WTC11 (cell line): ENCODE measurements around the gene HMGB2. TPM values are rescaled to one million over a fixed set of nuclear protein-coding genes. Genes with fewer than 3 reads are reported as not detected.

Experiments
- ATAC-seq: fragments of 200-7000 bp; cut with Tn5 transposase; 2 replicates; pipeline ENCODE4 v1.10.0; 2021; ENCODE audit warnings: mild to moderate bottlenecking, moderate library complexity
- CTCF ChIA-PET: fragments of 300-600 bp; sonication (Branson Sonifier 250); formaldehyde crosslinking; loops from one replicate; lab custom pipeline; 2021; ENCODE audit warnings: antibody characterized with exemption; lab: Charles Lee
- POLR2A ChIA-PET: fragments of 350-600 bp; sonication (Branson Sonifier 250); formaldehyde crosslinking; loops from one replicate; lab custom pipeline; 2021; ENCODE audit warnings: antibody characterized with exemption; lab: Charles Lee
- DNase-seq: peaks from one replicate; pipeline ENCODE4 v3.0.0; 2021; ENCODE audit warnings: low spot score
- H3K27ac Mint-ChIP-seq: 2 replicates; pipeline ENCODE4 v1.8.0; 2021; ENCODE audit warnings: mixed read lengths
- H3K27me3 Mint-ChIP-seq: 2 replicates; pipeline ENCODE4 v1.8.0; 2021; ENCODE audit warnings: low read depth, mild to moderate bottlenecking, moderate library complexity, mixed read lengths
- H3K36me3 Mint-ChIP-seq: 2 replicates; pipeline ENCODE4 v1.8.0; 2021; ENCODE audit warnings: mixed read lengths
- H3K4me1 Mint-ChIP-seq: 2 replicates; pipeline ENCODE4 v1.8.0; 2022; ENCODE audit warnings: mixed read lengths
- H3K4me3 Mint-ChIP-seq: 2 replicates; pipeline ENCODE4 v1.8.0; 2021; ENCODE audit warnings: mild to moderate bottlenecking, moderate library complexity, mixed read lengths
- H3K9me3 Mint-ChIP-seq: 2 replicates; pipeline ENCODE4 v1.8.0; 2021; ENCODE audit warnings: mixed read lengths
- CREB1 ChIP-seq: sonication (generic); formaldehyde crosslinking; IDR thresholded peaks from 2 replicates; pipeline ENCODE4 v1.8.0; 2023; ENCODE audit warnings: mild to moderate bottlenecking, missing genetic modification reagents
- CREM ChIP-seq: sonication (generic); formaldehyde crosslinking; IDR thresholded peaks from 2 replicates; pipeline ENCODE4 v1.8.1; 2022; ENCODE audit warnings: mild to moderate bottlenecking, missing genetic modification reagents, moderate library complexity
- ELF4 ChIP-seq: sonication (generic); formaldehyde crosslinking; IDR thresholded peaks from 2 replicates; pipeline ENCODE4 v1.8.1; 2022; ENCODE audit warnings: low read depth, mild to moderate bottlenecking, moderate library complexity, missing genetic modification reagents
- ETV6 ChIP-seq: sonication (generic); formaldehyde crosslinking; IDR thresholded peaks from 2 replicates; pipeline ENCODE4 v1.8.1; 2022; ENCODE audit warnings: mild to moderate bottlenecking, missing genetic modification reagents
- FOXK1 ChIP-seq: sonication (generic); formaldehyde crosslinking; IDR thresholded peaks from 2 replicates; pipeline ENCODE4 v1.8.0; 2022; ENCODE audit warnings: mild to moderate bottlenecking, moderate library complexity, missing genetic modification reagents
- GRHL2 ChIP-seq: fragments of 250-450 bp; sonication (Bioruptor Pico); IDR thresholded peaks from 2 replicates; pipeline ENCODE4 v1.8.0; 2022; ENCODE audit warnings: mild to moderate bottlenecking, moderate library complexity; ENCODE audit not compliant: insufficient replicate concordance, severe bottlenecking
- HMGA2 ChIP-seq: fragments of 250-450 bp; sonication (Bioruptor Pico); IDR thresholded peaks from 2 replicates; pipeline ENCODE4 v1.4.0; 2021; ENCODE audit warnings: mild to moderate bottlenecking, moderate library complexity
- KAT7 ChIP-seq: sonication (generic); formaldehyde crosslinking; IDR thresholded peaks from 2 replicates; pipeline ENCODE4 v1.8.1; 2023; ENCODE audit warnings: missing genetic modification reagents, mild to moderate bottlenecking, borderline replicate concordance
- MYBL2 ChIP-seq: sonication (generic); formaldehyde crosslinking; IDR thresholded peaks from 2 replicates; pipeline ENCODE4 v1.8.1; 2023; ENCODE audit warnings: mild to moderate bottlenecking, moderate library complexity, missing genetic modification reagents
- NR2C2 ChIP-seq: sonication (generic); formaldehyde crosslinking; IDR thresholded peaks from 2 replicates; pipeline ENCODE4 v1.8.0; 2022; ENCODE audit warnings: mild to moderate bottlenecking, missing genetic modification reagents
- OVOL2 ChIP-seq: fragments of 250-450 bp; sonication (Bioruptor Pico); IDR thresholded peaks from 2 replicates; pipeline ENCODE4 v1.9.0; 2021; ENCODE audit warnings: mild to moderate bottlenecking, borderline replicate concordance
- RORB ChIP-seq: fragments of 250-450 bp; sonication (Bioruptor Pico); IDR thresholded peaks from 2 replicates; pipeline ENCODE4 v1.9.0; 2021; ENCODE audit warnings: mild to moderate bottlenecking
- SMAD3 ChIP-seq: sonication (generic); formaldehyde crosslinking; IDR thresholded peaks from 2 replicates; pipeline ENCODE4 v1.8.0; 2022; ENCODE audit warnings: missing genetic modification reagents, mild to moderate bottlenecking, borderline replicate concordance
- SOX15 ChIP-seq: fragments of 250-450 bp; sonication (Bioruptor Pico); IDR thresholded peaks from 2 replicates; pipeline ENCODE4 v1.9.0; 2021; ENCODE audit warnings: mild to moderate bottlenecking
- SP1 ChIP-seq: sonication (generic); formaldehyde crosslinking; conservative IDR thresholded peaks from 2 replicates; pipeline ENCODE4 v1.8.1; 2022; ENCODE audit warnings: missing genetic modification reagents
- ZNF121 ChIP-seq: sonication (generic); formaldehyde crosslinking; IDR thresholded peaks from 2 replicates; pipeline ENCODE4 v1.8.0; 2023; ENCODE audit warnings: missing genetic modification reagents
- ZNF263 ChIP-seq: sonication (generic); formaldehyde crosslinking; IDR thresholded peaks from 2 replicates; pipeline ENCODE4 v1.8.1; 2022; ENCODE audit warnings: low read depth, mild to moderate bottlenecking, moderate library complexity, missing genetic modification reagents
- ZNF317 ChIP-seq: sonication (generic); formaldehyde crosslinking; IDR thresholded peaks from 2 replicates; pipeline ENCODE4 v1.8.1; 2023; ENCODE audit warnings: low read depth, mild to moderate bottlenecking, moderate library complexity, missing genetic modification reagents, borderline replicate concordance
- ZNF396 ChIP-seq: fragments of 250-450 bp; sonication (Bioruptor Pico); IDR thresholded peaks from 2 replicates; pipeline ENCODE4 v1.8.0; 2021; ENCODE audit warnings: mild to moderate bottlenecking, moderate library complexity, borderline replicate concordance
- total RNA-seq: library from RNA; stranded (reverse); gene quantifications from 3 replicates; pipeline ENCODE4 v1.2.3, GENCODE V29; 2021
- TF ChIP-seq, protein P1 (sequence below): fragments of 250-450 bp; sonication (Bioruptor Pico); IDR thresholded peaks from 2 replicates; pipeline ENCODE4 v2.1.2; 2022; ENCODE audit warnings: mild to moderate bottlenecking, moderate library complexity
- TF ChIP-seq, protein P2 (sequence below): sonication (generic); formaldehyde crosslinking; IDR thresholded peaks from 2 replicates; pipeline ENCODE4 v1.8.0; 2022; ENCODE audit warnings: mild to moderate bottlenecking, missing genetic modification reagents
- TF ChIP-seq, protein P3 (sequence below): sonication (generic); formaldehyde crosslinking; IDR thresholded peaks from 2 replicates; pipeline ENCODE4 v1.8.0; 2022; ENCODE audit warnings: mild to moderate bottlenecking, missing genetic modification reagents
- TF ChIP-seq, protein P4 (sequence below): sonication (generic); formaldehyde crosslinking; IDR thresholded peaks from 2 replicates; pipeline ENCODE4 v1.8.1; 2022; ENCODE audit warnings: low read depth, mild to moderate bottlenecking, moderate library complexity, missing genetic modification reagents, borderline replicate concordance
- TF ChIP-seq, protein P5 (sequence below): fragments of 250-450 bp; sonication (Bioruptor Pico); IDR thresholded peaks from 2 replicates; pipeline ENCODE4 v1.9.0; 2021; ENCODE audit warnings: mild to moderate bottlenecking
- TF ChIP-seq, protein P6 (sequence below): fragments of 200-600 bp; IDR thresholded peaks from 2 replicates; pipeline ENCODE4 v1.8.0; 2022; ENCODE audit warnings: antibody characterized with exemption
- TF ChIP-seq, protein P7 (sequence below): sonication (generic); formaldehyde crosslinking; IDR thresholded peaks from 2 replicates; pipeline ENCODE4 v1.8.1; 2023; ENCODE audit warnings: mild to moderate bottlenecking, missing genetic modification reagents, borderline replicate concordance

The HMGB2 gene
- total RNA-seq, 1 experiment from 2014 or later, result 279 TPM

DNA sequence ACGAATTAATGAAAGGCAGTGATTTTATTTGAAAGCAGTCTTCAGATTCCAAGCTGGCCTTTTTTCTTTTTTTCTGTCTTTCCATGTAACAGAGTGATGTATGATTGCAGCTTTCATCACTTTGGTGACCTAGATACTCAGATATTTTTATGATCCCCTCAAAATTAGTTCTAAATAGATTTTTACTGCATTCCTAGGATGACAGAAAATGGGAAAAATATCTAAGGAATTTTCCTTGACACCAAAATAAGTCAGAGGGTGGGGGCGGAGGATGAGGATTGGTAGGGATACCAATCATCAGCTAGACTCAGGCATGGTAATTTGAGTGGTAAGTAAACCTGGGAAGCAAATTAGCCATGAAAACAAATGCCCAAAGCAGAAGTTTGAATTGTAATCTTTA lies 11.9 kb upstream of the HMGB2 start:
- ChIA-PET CTCF (interaction anchor here (1.2 to 2.1 kb wide), 3 partner anchors 23 to 332 kb away, joined by 3 to 9 read pairs (median 6); no protein-coding TSS in a partner anchor), POLR2A (no interaction called here)
- no peaks in the 10 kb centered on the region for H3K27me3 Mint-ChIP-seq
- H3K4me3 Mint-ChIP-seq, result no peak overlapping the region
- 0 out of 2 replicates have a peak, but pooled peaks cover 3% of the 10 kb centered on the region for H3K36me3 Mint-ChIP-seq
- ATAC-seq, result no peak
- TF ChIP-seq ZNF121 (no peak), FOXK1 (CRISPR knock-in tag) (no peak), RORB (no peak), OVOL2 (CRISPR knock-in tag) (no peak), SP1 (CRISPR knock-in tag) (no peak), SMAD3 (CRISPR knock-in tag) (no peak), GRHL2 (CRISPR knock-in tag) (no peak), ZNF396 (CRISPR knock-in tag) (no peak), ZNF317 (CRISPR knock-in tag) (no peak), ZNF263 (CRISPR knock-in tag) (no peak), CREM (CRISPR knock-in tag) (no peak), MYBL2 (CRISPR knock-in tag) (no peak), HMGA2 (no peak), SOX15 (CRISPR knock-in tag) (no peak), KAT7 (no peak)
- TF ChIP-seq, protein P1, sequence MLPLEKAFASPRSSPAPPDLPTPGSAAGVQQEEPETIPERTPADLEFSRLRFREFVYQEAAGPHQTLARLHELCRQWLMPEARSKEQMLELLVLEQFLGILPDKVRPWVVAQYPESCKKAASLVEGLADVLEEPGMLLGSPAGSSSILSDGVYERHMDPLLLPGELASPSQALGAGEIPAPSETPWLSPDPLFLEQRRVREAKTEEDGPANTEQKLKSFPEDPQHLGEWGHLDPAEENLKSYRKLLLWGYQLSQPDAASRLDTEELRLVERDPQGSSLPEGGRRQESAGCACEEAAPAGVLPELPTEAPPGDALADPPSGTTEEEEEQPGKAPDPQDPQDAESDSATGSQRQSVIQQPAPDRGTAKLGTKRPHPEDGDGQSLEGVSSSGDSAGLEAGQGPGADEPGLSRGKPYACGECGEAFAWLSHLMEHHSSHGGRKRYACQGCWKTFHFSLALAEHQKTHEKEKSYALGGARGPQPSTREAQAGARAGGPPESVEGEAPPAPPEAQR (CRISPR knock-in tag), result no peak
- TF ChIP-seq, protein P2, sequence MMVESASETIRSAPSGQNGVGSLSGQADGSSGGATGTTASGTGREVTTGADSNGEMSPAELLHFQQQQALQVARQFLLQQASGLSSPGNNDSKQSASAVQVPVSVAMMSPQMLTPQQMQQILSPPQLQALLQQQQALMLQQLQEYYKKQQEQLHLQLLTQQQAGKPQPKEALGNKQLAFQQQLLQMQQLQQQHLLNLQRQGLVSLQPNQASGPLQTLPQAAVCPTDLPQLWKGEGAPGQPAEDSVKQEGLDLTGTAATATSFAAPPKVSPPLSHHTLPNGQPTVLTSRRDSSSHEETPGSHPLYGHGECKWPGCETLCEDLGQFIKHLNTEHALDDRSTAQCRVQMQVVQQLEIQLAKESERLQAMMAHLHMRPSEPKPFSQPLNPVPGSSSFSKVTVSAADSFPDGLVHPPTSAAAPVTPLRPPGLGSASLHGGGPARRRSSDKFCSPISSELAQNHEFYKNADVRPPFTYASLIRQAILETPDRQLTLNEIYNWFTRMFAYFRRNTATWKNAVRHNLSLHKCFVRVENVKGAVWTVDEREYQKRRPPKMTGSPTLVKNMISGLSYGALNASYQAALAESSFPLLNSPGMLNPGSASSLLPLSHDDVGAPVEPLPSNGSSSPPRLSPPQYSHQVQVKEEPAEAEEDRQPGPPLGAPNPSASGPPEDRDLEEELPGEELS (CRISPR knock-in tag), result no peak
- TF ChIP-seq, protein P3, sequence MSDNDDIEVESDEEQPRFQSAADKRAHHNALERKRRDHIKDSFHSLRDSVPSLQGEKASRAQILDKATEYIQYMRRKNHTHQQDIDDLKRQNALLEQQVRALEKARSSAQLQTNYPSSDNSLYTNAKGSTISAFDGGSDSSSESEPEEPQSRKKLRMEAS (CRISPR knock-in tag), result no peak
- TF ChIP-seq, protein P4, sequence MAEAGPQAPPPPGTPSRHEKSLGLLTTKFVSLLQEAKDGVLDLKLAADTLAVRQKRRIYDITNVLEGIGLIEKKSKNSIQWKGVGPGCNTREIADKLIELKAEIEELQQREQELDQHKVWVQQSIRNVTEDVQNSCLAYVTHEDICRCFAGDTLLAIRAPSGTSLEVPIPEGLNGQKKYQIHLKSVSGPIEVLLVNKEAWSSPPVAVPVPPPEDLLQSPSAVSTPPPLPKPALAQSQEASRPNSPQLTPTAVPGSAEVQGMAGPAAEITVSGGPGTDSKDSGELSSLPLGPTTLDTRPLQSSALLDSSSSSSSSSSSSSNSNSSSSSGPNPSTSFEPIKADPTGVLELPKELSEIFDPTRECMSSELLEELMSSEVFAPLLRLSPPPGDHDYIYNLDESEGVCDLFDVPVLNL (CRISPR knock-in tag), result no peak
- H3K4me1 Mint-ChIP-seq, result peaks cover 34% of the 10 kb centered on the region
- H3K27ac Mint-ChIP-seq, result no peak overlapping the region; the same call in 1 of the 2 replicates
- DNase-seq, result no peak
- H3K9me3 Mint-ChIP-seq, result peaks cover 4% of the 10 kb centered on the region; the same call in 1 of the 2 replicates

DNA sequence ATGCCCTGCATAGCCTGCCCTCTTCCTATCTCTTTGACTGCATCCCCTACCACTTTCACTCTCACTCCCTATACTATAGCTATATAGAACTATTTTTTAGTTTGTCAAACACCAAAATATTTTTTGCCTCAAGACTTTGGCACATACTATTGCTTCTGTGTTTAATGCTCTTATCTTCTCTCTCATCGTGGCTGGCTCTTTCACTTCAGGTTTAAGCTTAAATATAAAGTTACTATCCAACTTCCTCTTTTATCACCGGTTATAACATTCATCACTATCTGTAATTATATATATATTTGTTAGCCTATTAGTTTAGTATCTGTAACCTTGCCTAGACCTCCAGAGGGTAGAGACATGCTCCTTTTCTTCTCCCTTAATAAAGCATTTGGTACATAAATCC lies 11.5 kb upstream of the HMGB2 start:
- H3K27ac Mint-ChIP-seq, result no peak overlapping the region
- POLR2A ChIA-PET, result no interaction called here
- H3K27me3 Mint-ChIP-seq, result no peaks in the 10 kb centered on the region
- H3K4me3 Mint-ChIP-seq, result no peak overlapping the region
- TF ChIP-seq, protein P5, sequence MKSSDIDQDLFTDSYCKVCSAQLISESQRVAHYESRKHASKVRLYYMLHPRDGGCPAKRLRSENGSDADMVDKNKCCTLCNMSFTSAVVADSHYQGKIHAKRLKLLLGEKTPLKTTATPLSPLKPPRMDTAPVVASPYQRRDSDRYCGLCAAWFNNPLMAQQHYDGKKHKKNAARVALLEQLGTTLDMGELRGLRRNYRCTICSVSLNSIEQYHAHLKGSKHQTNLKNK (CRISPR knock-in tag), result no peak
- TF ChIP-seq ELF4 (no peak), CREB1 (CRISPR knock-in tag) (no peak), ZNF317 (CRISPR knock-in tag) (no peak), NR2C2 (CRISPR knock-in tag) (no peak), ETV6 (CRISPR knock-in tag) (no peak)
- TF ChIP-seq, protein P6, sequence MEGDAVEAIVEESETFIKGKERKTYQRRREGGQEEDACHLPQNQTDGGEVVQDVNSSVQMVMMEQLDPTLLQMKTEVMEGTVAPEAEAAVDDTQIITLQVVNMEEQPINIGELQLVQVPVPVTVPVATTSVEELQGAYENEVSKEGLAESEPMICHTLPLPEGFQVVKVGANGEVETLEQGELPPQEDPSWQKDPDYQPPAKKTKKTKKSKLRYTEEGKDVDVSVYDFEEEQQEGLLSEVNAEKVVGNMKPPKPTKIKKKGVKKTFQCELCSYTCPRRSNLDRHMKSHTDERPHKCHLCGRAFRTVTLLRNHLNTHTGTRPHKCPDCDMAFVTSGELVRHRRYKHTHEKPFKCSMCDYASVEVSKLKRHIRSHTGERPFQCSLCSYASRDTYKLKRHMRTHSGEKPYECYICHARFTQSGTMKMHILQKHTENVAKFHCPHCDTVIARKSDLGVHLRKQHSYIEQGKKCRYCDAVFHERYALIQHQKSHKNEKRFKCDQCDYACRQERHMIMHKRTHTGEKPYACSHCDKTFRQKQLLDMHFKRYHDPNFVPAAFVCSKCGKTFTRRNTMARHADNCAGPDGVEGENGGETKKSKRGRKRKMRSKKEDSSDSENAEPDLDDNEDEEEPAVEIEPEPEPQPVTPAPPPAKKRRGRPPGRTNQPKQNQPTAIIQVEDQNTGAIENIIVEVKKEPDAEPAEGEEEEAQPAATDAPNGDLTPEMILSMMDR, result no peak
- TF ChIP-seq, protein P7, sequence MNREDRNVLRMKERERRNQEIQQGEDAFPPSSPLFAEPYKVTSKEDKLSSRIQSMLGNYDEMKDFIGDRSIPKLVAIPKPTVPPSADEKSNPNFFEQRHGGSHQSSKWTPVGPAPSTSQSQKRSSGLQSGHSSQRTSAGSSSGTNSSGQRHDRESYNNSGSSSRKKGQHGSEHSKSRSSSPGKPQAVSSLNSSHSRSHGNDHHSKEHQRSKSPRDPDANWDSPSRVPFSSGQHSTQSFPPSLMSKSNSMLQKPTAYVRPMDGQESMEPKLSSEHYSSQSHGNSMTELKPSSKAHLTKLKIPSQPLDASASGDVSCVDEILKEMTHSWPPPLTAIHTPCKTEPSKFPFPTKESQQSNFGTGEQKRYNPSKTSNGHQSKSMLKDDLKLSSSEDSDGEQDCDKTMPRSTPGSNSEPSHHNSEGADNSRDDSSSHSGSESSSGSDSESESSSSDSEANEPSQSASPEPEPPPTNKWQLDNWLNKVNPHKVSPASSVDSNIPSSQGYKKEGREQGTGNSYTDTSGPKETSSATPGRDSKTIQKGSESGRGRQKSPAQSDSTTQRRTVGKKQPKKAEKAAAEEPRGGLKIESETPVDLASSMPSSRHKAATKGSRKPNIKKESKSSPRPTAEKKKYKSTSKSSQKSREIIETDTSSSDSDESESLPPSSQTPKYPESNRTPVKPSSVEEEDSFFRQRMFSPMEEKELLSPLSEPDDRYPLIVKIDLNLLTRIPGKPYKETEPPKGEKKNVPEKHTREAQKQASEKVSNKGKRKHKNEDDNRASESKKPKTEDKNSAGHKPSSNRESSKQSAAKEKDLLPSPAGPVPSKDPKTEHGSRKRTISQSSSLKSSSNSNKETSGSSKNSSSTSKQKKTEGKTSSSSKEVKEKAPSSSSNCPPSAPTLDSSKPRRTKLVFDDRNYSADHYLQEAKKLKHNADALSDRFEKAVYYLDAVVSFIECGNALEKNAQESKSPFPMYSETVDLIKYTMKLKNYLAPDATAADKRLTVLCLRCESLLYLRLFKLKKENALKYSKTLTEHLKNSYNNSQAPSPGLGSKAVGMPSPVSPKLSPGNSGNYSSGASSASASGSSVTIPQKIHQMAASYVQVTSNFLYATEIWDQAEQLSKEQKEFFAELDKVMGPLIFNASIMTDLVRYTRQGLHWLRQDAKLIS (CRISPR knock-in tag), result no peak
- TF ChIP-seq, all 79 proteins: peak for 0
- DNase-seq (no peak), ATAC-seq (no peak)
- Mint-ChIP-seq H3K36me3 (0 out of 2 replicates have a peak, but pooled peaks cover 3% of the 10 kb centered on the region), H3K9me3 (peaks cover 4% of the 10 kb centered on the region; the same call in 1 of the 2 replicates), H3K4me1 (peaks cover 38% of the 10 kb centered on the region)
- CTCF ChIA-PET, result interaction anchor here (1.2 to 2.1 kb wide), 3 partner anchors 24 to 332 kb away, joined by 3 to 9 read pairs (median 6); no protein-coding TSS in a partner anchor
